ENCODE results near the gene MAP3K9.
"Not testable (repeated sequence)": the region's sequence is repeated elsewhere in the genome, so short reads cannot be mapped to it uniquely, and the experiment has no call there.

The MAP3K9 gene

DNA sequence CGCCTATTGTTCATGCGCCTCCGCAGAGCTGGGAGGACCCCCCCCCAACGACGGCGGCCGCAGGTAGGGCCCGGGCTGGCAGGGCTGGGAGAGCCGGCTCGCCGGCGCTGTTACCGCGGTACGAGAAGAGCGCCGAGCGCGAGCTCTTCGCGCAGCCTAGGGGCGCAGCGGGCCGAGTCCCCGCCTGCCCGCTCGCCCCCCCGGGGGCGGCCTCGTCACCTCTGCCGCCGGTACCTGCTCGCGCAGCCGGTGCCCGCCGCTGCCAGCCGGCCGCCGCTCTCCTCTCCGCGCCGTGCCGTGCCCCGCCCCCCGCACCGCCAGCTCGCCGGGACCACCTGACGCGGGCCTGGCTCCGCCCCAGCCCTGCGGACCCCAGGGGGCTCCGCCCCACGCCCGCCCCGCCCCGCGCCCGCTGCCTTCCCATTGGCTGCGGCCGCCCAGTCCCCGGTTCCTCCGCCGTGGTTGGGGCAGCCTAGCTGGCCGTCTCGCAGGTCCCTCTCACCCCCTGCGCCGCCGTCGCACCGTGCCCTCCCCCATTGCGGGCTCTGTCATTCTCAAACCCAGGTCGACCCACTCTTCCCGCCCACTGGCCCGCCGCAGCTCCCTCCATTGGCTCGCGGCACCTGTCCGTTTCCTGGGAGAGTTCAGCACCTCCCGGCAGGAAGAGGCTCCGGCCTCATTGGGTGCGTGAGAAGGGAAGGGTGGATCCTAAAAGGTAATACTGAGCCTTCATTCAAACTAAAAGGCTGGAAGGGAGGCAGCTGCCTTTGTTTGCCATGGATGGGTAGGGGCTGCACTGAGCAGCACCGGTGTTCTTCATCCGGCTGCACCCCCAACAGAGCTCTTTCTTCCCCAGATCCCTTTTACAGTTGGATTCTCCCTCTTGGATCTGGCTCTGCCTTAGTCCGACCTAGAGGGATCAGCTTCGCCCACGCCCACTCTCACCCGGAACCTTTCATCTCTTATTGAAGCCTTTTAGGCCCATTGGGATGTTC, at the start of gene MAP3K9:
Gene MAP3K9, minus strand, starts transcription at position 289 of the 995 bp plus-strand sequence. CDS start 342 bp downstream, outside the sequence.
- DNase-seq, result peak; percentile 95

DNA sequence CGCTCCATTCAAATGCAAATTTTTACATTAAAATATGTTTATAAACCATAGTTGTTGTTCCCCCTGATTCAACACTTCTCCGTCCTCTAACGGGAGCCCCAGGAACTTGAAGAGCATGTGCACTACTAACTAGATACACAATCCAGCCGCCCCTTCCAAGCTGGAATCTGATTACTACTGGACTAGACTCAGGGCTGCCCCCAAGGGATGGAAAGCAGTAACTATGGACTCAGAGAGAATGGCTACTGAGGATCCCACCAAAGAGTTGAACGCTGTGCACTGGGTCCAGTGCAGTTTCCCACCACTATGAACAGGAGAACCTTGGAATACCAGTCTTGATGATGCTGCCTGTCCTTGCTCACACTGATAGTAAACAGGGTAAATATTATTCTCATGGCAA, 49.3 kb upstream of the MAP3K9 start:
- DNase-seq, result no peak

DNA sequence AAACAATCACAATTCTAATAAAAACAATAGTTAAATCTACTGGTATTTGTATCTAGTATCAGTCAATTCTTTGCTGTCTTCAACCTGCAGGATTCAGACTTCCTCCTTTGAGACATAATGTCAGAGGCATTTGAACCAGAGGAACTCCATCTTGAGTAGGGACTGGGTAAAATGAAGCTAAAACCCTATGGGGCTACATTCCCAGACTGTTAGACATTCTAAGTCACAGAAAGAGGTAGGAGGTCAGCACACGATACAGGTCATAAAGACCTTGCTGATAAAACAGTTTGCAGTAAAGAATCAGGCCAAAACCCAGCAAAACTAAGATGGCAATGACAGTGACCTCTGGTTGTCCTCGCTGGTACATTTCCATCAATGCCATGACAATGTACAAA, 48.2 kb upstream of the MAP3K9 start:
- DNase-seq, result no peak

DNA sequence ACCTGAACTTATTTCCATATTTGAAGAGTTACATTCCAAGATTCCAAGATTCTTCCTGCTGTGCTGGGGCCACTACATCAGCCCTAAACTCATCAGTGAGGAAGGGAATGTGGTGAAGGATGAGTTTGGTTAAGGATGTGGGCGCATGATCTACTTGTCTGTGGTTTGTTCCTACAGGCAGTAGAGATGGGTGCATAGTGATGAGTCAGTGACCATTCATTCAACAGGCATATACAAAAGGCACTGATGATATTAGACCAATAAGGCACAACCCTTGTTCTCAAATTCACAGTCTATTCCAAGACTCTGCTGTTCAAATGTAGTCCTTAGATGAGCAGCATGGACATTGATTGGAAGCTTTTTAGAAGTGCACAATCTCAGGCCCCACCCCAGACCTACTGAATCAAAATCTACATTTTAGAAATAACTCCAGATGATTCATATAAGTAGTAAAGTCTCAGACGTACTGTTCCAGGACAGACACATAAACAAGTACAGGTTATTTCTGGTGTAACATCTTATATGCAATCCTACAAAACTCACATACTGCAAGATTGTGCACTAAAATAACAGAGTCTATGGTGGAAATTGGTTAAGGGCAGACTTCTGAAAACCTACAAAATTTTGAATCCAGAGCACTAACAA, 47.7 kb upstream of the MAP3K9 start:
- no peak for DNase-seq

DNA sequence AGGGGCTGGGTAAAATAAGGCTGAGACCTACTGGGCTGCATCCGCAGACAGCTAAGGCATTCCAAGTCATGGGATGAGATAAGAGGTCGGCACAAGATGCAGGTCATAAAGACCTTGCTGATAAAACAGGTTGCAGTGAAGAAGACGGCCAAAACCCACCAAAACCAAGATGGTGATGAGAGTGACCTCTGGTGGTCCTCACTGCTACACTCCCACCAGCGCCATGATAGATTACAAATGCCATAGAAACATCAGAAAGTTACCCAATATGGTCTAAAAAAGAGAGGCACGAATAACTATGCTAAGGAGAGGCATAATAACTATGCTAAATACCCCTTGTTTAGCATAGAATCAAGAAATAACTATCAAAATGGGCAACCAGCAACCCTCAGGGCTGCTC, 46.2 kb upstream of the MAP3K9 start:
- DNase-seq, result no peak

DNA sequence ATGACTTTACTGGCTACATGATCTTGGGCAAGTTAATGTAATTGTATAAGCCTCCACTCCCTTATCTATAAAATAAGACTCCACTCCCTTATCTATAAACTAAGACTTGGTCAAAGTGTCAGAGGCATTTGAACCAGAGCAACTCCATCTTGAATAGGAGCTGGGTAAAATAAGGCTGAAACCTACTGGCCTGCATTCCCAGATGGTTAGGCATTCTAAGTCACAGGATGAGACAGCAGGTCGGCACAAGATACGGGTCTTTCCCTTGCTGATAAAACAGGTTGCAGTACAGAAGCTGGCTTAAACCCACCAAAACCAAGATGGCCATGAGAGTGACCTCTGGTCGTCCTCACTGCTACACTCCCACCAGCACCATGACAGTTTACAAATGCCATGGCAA, 44.3 kb upstream of the MAP3K9 start:
- DNase-seq, result not testable (repeated sequence)

DNA sequence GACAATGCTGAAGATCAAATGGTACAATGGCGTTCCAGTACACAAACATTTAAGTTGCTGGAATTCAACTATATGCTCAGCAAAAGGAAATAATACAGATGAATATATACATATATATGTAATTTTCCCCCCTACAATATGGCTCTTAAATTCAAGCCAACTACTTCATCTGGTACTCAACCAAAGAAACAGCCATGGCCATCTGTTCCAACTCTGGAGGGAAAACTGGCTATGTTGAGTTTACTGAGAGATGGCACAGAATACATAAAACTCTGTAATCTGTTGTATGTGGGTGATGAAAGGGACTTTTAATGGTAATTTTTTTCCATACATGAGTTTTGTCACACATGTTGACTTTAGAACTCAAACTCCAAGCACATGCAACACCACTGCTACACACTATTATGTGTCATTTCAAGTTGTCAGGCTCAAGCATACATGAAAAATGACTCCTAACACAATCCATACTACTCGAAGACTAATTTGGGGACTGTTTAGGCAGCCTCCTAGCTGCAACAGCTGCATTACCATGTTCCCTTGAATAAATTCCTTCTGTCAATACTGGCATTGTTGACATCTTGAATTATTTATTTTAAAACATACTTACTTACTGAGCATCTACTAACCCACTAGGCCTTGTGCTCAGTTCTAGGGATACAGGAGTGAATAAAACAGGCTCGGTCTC, 38.2 kb upstream of the MAP3K9 start:
- no peak for DNase-seq

DNA sequence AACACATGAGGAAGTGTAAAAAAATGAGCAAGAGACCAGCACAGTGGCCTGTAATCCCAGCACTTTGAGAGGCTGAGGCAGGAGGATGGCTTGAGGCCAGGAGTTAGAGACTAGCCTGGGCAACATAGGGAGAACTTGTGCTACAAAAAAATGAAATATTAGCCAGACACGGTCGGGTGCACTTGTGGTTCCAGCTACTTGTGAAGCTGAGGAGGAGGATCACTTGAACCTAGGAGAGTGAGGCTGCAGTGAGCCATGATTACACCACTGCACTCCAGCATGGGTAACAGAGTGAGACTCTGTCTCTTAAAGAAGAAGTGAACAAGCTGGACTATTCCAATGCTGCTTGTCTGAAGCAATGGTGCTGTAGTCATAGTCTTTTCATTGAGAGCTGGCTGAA, 36.3 kb upstream of the MAP3K9 start:
- no peak for DNase-seq

DNA sequence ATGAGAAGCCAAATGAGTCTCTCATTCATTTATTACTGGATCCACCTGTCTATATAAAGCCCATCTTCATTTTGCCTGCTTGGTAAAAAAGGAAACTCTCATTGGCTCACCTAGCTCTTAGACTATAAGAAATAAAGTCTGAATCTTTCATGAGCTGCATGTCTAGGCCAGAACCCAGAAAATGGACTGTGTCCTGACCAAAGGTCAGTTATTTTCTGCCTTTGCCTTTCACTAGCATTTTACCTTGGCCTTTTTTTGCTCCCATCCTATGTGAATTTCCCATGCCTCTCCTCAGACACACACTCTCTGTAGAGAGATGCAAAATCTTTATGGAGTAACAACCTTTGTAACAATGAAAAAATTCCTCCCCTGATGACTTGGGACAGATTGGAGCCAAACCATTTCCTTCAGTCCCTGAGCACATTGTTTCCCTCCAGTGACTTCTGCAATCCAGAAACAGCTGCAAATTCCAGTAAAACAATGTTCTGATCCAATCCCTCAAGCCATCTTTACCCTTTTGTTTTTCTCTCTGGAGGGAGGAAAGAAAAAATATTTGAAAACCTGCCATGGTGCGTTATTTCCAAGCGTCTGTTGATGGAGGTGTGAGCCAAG, 33.6 kb upstream of the MAP3K9 start:
- no peak for DNase-seq

DNA sequence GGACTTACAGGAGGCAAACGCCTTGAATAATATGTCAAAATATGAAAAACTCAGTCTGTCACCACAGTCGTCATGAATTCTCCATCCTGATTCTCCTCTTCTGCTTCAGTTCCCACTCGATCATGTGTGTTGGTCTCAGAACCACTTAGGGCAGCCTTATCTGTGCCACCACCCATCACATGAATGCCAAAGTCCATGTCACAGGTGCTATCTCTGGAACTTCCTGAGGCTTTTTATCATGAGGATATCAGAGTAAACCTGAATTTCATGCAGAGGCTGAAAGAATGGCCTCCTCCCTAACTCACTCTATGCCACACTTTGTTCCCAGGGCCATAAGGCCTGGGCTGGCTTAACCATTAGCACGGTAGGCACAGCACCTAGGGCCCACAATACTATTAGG, 28.8 kb upstream of the MAP3K9 start:
- no peak for DNase-seq

DNA sequence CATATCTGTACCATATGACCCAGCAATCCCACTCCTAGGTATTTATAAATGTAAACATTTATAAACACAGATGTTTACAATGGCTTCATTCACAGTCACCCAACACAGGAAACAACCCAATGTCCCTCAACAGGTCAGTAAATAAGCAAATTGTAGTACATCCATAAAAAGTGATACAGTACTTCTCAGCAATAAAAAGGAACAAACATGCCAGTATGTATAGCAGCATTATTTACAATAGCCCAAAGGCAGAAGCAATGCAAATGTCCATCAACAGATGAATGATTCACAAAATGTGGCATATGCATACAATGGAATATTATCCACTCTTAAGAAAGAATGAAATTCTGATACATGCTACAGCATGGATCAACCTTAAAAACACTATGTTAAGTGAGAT, 27.6 kb upstream of the MAP3K9 start:
- no peak for DNase-seq

DNA sequence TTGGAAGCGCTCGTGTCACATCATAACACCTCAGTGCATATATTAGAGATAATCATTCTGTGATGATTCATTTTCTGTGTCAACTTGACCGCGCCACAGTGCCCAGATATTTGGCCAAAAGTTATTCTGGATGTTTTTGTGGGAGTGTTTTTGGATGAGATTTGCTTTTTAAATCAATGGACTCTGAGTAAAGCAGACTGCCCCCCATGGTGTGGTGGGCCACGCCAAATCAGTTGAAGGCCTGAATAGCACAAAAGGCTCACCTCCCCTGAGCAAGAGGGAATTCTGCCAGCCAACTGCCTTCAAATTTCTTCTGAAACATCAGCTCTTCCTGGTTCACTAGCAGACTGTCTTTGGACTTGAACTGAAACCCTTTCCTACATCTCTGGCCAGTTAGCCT, 24.6 kb upstream of the MAP3K9 start:
- no peak for DNase-seq

DNA sequence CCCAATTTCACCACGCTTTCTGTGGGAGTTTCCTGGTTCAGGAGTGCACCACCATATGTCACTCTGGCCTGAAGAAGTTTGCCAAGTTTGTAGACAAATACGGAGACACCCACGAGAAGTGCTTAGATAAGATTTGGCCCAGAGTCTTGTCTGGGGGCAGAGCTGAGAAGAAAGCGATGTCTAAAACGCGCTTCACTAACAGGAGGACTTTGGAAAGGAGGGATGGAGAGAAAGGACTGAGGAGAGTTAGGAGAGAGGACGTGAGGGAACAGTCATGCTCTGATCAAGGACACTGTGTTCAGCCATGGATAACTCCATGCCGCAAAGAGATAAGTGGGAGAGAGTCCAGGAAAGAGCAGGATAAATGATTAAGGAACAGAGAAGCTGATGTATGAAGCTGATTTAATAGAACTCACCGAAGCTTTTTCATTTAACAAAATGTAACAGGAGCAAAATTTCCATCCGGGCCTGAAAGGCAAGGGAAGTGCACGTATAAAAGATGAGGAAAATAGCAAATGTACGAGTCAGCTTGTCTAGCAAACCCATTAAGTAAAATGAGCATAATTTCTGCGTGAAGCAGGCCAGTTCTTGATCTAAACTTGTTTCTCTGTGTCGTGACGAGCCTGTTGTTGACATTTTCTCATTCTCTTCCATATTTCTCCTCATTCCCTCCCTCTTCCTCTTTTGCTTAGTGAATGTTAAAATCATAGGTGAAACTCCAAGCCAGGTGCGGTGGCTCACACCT, 23.4 kb upstream of the MAP3K9 start:
- DNase-seq, result no peak

DNA sequence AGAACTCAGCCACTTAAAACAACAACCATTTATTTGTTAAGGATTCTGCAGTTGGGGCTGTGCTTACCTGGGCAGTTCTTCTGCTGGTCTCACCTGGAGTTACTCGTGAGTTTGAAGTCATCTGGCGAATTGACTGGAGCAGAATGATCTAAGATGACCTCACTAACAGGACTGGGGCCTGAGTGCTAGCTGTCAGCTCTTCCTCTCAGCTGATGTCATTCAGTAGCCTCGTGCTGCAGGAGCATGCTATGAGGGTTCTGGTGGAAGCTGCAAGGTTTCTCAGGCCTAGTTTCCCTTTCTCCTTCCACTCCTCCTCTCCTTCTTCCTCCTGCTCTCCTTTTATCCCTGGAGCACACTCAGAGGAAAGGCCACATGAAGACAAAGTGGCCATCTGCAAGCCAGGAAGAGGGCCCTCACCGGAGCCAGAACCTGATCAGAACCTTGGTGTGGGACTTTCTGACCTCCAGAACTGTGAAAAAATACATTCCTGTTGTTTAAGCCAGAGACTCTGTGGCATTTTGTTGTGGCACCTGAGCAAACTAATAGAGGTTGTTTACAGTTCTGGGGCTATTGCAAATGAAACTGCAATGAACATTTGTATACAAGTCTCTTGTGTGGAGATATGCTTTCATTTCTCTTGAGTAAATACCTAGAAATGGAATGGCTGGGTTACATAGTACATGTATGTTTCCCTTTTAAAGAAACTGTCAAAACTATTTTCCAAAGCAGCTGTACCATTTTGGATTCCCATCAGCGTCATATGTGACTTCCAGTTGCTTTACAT, 21.9 kb upstream of the MAP3K9 start:
- DNase-seq, result no peak

DNA sequence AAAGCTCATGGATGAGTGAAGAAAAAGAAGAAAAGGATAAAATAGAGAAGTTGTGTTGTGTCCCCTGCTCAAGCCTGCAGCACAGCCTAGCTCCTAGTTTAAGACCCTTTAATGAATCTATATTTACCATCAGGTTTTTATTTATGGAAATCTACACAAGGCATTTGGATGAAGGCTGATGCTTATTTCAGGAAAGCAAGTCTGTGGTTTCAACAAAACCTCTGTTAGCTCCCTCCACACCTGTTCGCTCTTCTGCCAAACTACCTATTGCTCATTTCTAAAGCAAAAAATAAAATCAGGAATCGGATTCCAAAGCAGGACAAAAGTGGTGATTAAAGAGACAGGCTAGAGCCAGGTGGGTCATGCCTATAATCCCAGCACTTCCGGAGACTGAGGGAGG, 18.9 kb upstream of the MAP3K9 start:
- no peak for DNase-seq

DNA sequence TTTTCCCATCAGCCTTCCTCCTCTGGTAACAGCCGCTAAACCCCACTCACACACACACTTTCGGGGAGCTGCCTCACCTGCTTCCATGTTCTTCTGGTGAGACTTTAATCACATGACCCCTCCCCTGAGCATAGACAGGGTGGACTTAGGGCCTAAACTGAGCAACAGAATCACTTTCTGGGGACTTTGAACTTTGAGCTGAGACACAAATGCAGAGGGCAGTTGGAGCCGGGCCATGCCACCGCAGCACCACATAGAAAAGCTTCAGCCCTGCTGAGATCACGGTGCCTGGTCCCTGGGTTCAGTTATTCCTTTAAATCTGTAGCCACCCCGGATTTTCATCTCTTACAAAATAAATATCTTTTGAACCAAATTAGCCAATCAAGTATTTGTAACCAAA, 18.4 kb upstream of the MAP3K9 start:
- DNase-seq, result no peak

DNA sequence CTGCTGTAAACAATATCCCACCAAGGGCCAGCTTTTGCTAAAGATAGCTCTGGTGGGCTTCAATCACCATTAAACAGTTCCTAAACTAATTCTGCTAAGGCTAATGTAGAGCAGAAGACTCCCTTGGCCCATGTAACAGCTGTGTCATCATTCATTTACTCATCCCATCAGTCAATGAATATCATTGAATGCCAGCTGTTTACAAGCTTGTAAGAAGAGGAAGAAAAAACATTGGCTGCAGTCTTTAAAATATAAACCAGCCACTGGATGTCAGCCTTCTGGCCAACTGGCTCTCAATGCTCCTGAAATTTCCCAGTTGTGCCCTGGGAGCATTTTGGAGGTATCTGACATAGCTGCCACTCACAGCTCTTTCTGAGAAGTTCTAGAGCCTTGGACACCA, 18.0 kb upstream of the MAP3K9 start:
- DNase-seq, result no peak

DNA sequence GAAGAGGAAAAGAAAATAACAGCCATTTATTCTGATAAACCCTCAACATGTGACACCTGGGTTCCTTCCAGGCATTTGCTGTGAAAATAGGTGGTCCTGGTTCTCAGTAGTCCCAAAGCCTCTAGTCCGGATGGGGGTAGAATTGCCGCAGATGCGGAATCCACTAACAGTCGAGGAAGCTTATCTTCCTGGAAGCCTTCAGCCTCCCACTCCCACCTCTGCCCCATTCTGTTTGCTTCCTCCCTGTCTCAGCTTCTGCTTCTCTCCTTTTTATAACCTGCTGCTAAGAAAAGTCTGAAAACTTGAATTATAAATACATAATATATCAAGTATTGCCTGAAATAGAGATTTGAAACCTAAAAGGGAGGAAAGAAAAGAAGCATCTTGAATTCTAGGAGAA, 14.0 kb upstream of the MAP3K9 start:
- DNase-seq, result no peak

DNA sequence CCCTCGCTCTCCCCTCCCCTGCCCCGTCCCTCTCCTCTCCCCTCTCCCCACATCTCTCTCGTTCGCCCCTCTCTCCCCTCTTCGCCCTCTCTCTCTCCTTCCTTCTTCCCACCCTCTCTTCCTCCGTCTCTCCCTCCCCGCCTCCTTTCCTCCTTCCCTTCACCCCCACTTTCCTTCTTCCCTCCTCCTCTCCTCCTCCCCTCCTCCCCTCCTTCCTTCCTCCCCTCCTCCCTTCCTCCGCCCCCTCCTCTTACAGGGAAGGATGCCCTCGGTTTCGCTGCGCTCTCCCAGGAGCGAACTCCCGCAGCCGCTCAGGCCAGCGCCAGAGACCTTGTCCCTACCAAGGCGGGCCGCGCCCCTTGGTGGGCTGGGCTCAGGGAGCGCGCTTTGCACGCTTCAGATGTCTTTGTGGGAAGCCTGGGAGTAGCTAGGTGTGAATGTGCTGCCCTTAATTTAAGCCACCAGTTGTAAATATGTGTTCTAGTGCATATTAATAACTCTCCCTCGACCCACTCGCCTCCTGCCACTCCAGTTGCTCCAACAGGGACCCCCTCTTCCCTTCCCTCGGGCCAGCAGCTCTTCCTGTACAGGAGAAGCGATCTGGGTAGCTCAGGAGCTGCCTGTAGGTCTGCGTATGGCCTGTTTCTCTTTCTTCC, 13.3 kb upstream of the MAP3K9 start:
- peak; percentile 43 for DNase-seq

DNA sequence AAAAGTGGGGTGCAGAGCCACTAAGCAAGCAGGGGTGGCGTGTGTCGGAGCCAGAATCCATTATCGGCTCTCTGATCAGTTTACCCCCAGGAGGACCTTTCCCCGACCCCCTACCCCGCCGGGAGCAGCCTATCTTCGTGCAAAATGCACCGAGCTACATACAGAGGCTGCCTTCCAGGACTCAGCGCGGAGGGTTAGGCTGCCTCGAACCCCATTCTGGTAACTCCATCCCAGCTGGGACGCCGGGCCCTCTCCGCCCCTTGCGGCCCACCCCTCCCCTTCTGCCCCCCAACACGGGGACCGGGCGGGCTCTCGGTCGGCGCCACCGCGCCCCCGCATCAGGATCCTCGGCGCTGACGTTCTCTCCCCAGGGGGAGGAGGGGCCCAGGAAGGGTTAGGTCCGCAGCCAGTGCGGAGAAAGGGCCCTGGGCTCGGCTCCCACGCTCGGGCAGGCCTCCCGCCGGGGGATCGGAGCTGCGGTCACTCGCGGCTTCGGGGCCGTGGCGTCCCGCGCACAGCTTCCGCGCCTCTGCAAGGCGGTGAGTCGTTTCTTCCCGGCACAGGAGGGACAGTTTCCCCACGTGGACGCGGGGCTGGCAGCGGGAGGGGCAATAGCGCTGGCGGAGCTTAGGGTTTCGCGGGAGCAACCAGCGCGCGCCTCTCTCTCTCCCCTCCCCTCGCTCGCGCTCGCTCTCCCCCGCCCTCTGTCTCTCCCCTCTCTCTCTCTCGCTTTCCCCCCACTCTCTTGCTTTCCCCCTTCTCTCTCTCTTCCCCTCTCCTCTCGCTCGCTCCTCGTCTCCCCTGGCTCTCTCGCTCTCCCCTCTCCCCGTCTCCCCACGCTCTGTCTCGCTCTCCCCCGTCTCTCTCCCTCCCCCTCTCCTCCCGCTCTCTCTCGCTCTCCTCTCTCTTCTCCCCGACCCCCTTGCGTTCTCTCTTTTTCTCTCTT, 12.5 kb upstream of the MAP3K9 start:
- peak; percentile 24 for DNase-seq
